Activated CD4-positive, alpha-beta T cell treated with anti-CD3 and anti-CD28 coated beads, Interleukin-2, amount 10 ng/mL, durations not matched to agents 7 days and 5 days (primary cell): ENCODE data around the gene SLC24A5. TPM values are rescaled to one million over a fixed set of nuclear protein-coding genes. Genes with fewer than 3 reads are reported as not detected.

Experiments
- CTCF ChIA-PET: fragments of 350-600 bp; sonication (Branson Sonifier 250); formaldehyde crosslinking; loops from one replicate; lab custom pipeline; 2021; ENCODE audit warnings: antibody characterized with exemption; lab: Charles Lee
- POLR2A ChIA-PET: fragments of 350-600 bp; sonication (Branson Sonifier 250); formaldehyde crosslinking; loops from one replicate; lab custom pipeline; 2021; ENCODE audit warnings: antibody characterized with exemption; lab: Charles Lee
- DNase-seq: peaks from one replicate; pipeline ENCODE4 v3.0.0-alpha.2; 2020
- H3K27ac Mint-ChIP-seq: one replicate; pipeline ENCODE4 v1.8.0; 2021; ENCODE audit warnings: mild to moderate bottlenecking, moderate library complexity, mixed read lengths
- H3K27me3 Mint-ChIP-seq: one replicate; pipeline ENCODE4 v1.8.0; 2021; ENCODE audit warnings: mixed read lengths
- H3K36me3 Mint-ChIP-seq: one replicate; pipeline ENCODE4 v1.8.0; 2021; ENCODE audit warnings: low read depth, mixed read lengths
- H3K4me1 Mint-ChIP-seq: one replicate; pipeline ENCODE4 v1.8.0; 2021; ENCODE audit warnings: mixed read lengths
- H3K4me3 Mint-ChIP-seq: one replicate; pipeline ENCODE4 v1.8.0; 2021; ENCODE audit warnings: mild to moderate bottlenecking, moderate library complexity, mixed read lengths
- H3K9me3 Mint-ChIP-seq: one replicate; pipeline ENCODE4 v1.8.0; 2021; ENCODE audit warnings: mixed read lengths
- total RNA-seq, 2 experiments: library from RNA; stranded (reverse); gene quantifications; one replicate each; pipeline ENCODE4 v1.2.3, GENCODE V29; 2021

SLC24A5 gene
- total RNA-seq, 2 experiments from 2014 or later, result not detected

DNA sequence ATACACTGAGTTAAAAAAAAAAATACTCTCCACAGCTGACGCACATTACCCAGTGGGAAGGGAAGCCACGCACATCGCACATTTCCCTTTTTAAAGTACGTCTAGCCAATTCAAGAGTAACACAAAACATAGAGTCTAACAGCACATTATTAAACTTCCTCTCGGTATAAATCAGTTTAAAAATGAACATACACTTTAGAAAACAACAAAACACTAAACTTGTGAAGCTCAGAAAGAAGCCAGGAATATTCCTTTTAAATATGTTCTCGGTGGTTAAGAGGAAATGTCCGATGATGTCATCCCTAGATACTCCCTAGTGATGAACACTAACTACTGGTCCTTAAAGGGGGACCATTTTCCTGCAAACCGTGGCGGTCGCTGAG lies 56.6 kb downstream of the SLC24A5 start:
- ChIA-PET POLR2A (interaction anchor here (0.7 to 1.2 kb wide), 3 partner anchors 100 to 1004 kb away, joined by 3 to 4 read pairs (median 3); partner anchors contain the start of gene CEP152), CTCF (no interaction called here)
- Mint-ChIP-seq H3K4me3 (peak overlapping the region; percentile 82), H3K27me3 (peaks cover 10% of the 10 kb centered on the region), H3K9me3 (peaks cover 6% of the 10 kb centered on the region), H3K4me1 (peaks cover 23% of the 10 kb centered on the region), H3K36me3 (peaks cover 12% of the 10 kb centered on the region), H3K27ac (peak overlapping the region; percentile 93)
- no peak for DNase-seq

- DNase-seq, result peak; percentile 83
- Mint-ChIP-seq H3K27me3 (peaks cover 14% of the 10 kb centered on the region), H3K9me3 (peaks cover 3% of the 10 kb centered on the region), H3K4me1 (peaks cover 23% of the 10 kb centered on the region), H3K27ac (peak within 1 kb of the TSS; percentile 93), H3K36me3 (peaks cover 8% of the 10 kb centered on the region), H3K4me3 (peak within 1 kb of the TSS; percentile 82)
- ChIA-PET POLR2A (interaction anchor here (0.7 to 1.2 kb wide), 2 partner anchors 633 to 1003 kb away, joined by 3 to 4 read pairs; partner anchors contain the start of gene CEP152), CTCF (no interaction called here)
Measured at GRCh38 chr15:48177766-48178647, 57.2 kb downstream of the SLC24A5 start, which contains the start of gene MYEF2. Gene MYEF2 (minus strand): TSS chr15:48178295. CDS start chr15:48178237, 58 bp downstream.

DNA sequence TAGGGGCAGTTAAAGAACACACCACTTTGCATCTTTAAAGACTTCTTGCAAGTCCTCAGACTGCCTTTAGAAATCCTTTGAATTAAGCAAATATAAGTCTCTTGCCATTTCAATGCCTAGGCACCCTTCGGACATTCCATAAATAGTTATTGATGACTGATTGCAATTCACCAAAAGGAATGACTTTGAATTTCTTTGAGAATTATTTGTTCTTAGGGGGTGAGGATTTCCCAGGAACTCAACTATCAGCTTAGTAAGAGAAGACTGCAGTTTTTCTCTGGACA lies 57.8 kb downstream of the SLC24A5 start:
- CTCF ChIA-PET, result no interaction called here
- peak overlapping the region; percentile 54 for H3K4me3 Mint-ChIP-seq

GRCh38 chr15:48182749-48183148 lies 62.0 kb downstream of the SLC24A5 start:
- Mint-ChIP-seq H3K9me3 (no peaks in the 10 kb centered on the region), H3K27ac (no peak overlapping the region), H3K27me3 (peaks cover 24% of the 10 kb centered on the region), H3K4me1 (no peaks in the 10 kb centered on the region), H3K4me3 (no peak overlapping the region), H3K36me3 (no peaks in the 10 kb centered on the region)
- POLR2A ChIA-PET, result no interaction called here
- no peak for DNase-seq
- CTCF ChIA-PET, result no interaction called here

More for the DNA sequence above, 57.8 kb downstream of the SLC24A5 start:
- Mint-ChIP-seq H3K4me1 (peaks cover 23% of the 10 kb centered on the region), H3K27me3 (peaks cover 16% of the 10 kb centered on the region), H3K36me3 (peaks cover 8% of the 10 kb centered on the region), H3K9me3 (no peaks in the 10 kb centered on the region), H3K27ac (peak overlapping the region; percentile 25)
- no peak for DNase-seq
- POLR2A ChIA-PET, result no interaction called here

GRCh38 chr15:48185529-48185928 lies 64.7 kb downstream of the SLC24A5 start:
- ChIA-PET POLR2A (no interaction called here), CTCF (no interaction called here)
- H3K36me3 Mint-ChIP-seq, result no peaks in the 10 kb centered on the region
- H3K27me3 Mint-ChIP-seq, result peaks cover 27% of the 10 kb centered on the region
- no peak for DNase-seq
- H3K4me3 Mint-ChIP-seq, result no peak overlapping the region
- H3K4me1 Mint-ChIP-seq, result no peaks in the 10 kb centered on the region
- H3K27ac Mint-ChIP-seq, result no peak overlapping the region
- H3K9me3 Mint-ChIP-seq, result no peaks in the 10 kb centered on the region

DNA sequence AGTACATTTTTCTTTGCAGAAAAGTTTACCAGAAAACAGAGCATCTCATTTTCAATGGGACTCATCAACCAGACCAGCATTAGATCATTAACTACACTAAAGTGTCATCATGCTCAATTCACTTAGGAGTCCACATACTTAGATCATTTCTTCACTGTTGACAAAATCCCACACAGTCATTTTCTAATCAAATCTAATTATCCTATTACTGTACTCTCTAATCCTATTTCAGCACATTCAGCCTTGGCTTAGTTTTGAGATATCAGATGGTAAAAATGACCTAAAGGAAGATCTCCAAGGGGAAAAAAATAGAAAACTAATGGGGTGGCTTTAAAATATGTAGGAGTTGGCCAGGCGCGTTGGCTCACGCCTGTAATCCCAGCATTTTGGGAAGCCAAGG lies 65.5 kb downstream of the SLC24A5 start:
- no peaks in the 10 kb centered on the region for H3K9me3 Mint-ChIP-seq
- ChIA-PET CTCF (no interaction called here), POLR2A (no interaction called here)
- no peak overlapping the region for H3K27ac Mint-ChIP-seq
- H3K27me3 Mint-ChIP-seq, result peaks cover 28% of the 10 kb centered on the region
- no peak overlapping the region for H3K4me3 Mint-ChIP-seq
- no peak for DNase-seq
- H3K36me3 Mint-ChIP-seq, result no peaks in the 10 kb centered on the region
- H3K4me1 Mint-ChIP-seq, result peaks cover under 1% of the 10 kb centered on the region

GRCh38 chr15:48190932-48191573 lies 70.3 kb downstream of the SLC24A5 start:
- H3K27ac Mint-ChIP-seq, result peak overlapping the region; percentile 15
- DNase-seq, result peak; percentile 70

GRCh38 chr15:48191574-48192225 lies 70.9 kb downstream of the SLC24A5 start, which contains the start of gene CTXN2:
Gene CTXN2 (plus strand): TSS chr15:48191665. CDS start chr15:48201301, 9,636 bp downstream.
- H3K36me3 Mint-ChIP-seq, result no peaks in the 10 kb centered on the region
- H3K9me3 Mint-ChIP-seq, result no peaks in the 10 kb centered on the region
- H3K4me1 Mint-ChIP-seq, result peaks cover 3% of the 10 kb centered on the region
- no peak within 1 kb of the TSS for H3K4me3 Mint-ChIP-seq
- ChIA-PET POLR2A (no interaction called here), CTCF (no interaction called here)
- no peak for DNase-seq
- H3K27ac Mint-ChIP-seq, result peak within 1 kb of the TSS; percentile 15
- peaks cover 33% of the 10 kb centered on the region for H3K27me3 Mint-ChIP-seq

More at GRCh38 chr15:48190932-48191573, 70.3 kb downstream of the SLC24A5 start:
- peaks cover 34% of the 10 kb centered on the region for H3K27me3 Mint-ChIP-seq
- H3K4me1 Mint-ChIP-seq, result peaks cover 3% of the 10 kb centered on the region
- H3K9me3 Mint-ChIP-seq, result no peaks in the 10 kb centered on the region
- POLR2A ChIA-PET, result no interaction called here
- H3K4me3 Mint-ChIP-seq, result no peak overlapping the region
- no peaks in the 10 kb centered on the region for H3K36me3 Mint-ChIP-seq
- CTCF ChIA-PET, result no interaction called here

Other genes starting within 250 kb of the SLC24A5 start
- 10 to 100 TPM; 23.3 to 25.2 TPM for gene MYEF2, start 57.3 kb downstream of the SLC24A5 start, total RNA-seq
- gene CTXN2, start 70.7 kb downstream of the SLC24A5 start, total RNA-seq, result not detected
- not detected for gene SLC12A1, start 85.3 kb downstream of the SLC24A5 start, total RNA-seq
- 100 to 1,000 TPM; 291 to 308 TPM for gene DUT, start 210.4 kb downstream of the SLC24A5 start, total RNA-seq